Heart right ventricle (tissue), 16 donors: ENCODE data around the gene EVX2. TPM values are rescaled to one million over a fixed set of nuclear protein-coding genes. Genes with fewer than 3 reads are reported as not detected.

Source experiments
- ATAC-seq, 8 donors: fragments of 200-7000 bp; cut with Tn5 transposase; one replicate each; pipeline ENCODE4 v1.9.1; 2020; ENCODE audit warnings: mild to moderate bottlenecking in 8 of 8, moderate library complexity in 8 of 8, moderate number of reproducible peaks in 1 of 8
- DNase-seq, 2 donors: peaks; one replicate each; pipeline ENCODE4 v3.0.0-alpha.2; 2020
- H3K27ac ChIP-seq, 10 donors: fragments of 200-600 bp; sonication (generic) in 2 of 10; one replicate each; pipeline versions ENCODE4 v1.5.0 to v1.8.0; 2020 to 2022; ENCODE audit warnings: mild to moderate bottlenecking in 3 of 10
- H3K27me3 ChIP-seq, 7 donors: fragments of 200-600 bp; one replicate each; pipeline ENCODE4 v1.8.0; 2021 to 2022; ENCODE audit warnings: mild to moderate bottlenecking in 2 of 7
- H3K36me3 ChIP-seq, 9 donors: fragments of 200-600 bp; sonication (generic) in 1 of 9; one replicate each; pipeline versions ENCODE4 v1.5.0 to v1.8.0; 2020 to 2022; ENCODE audit warnings: mild to moderate bottlenecking in 2 of 9
- H3K4me1 ChIP-seq, 9 donors: fragments of 200-600 bp; sonication (generic) in 1 of 9; one replicate each; pipeline versions ENCODE4 v1.5.0 to v1.8.0; 2020 to 2022; ENCODE audit warnings: mild to moderate bottlenecking in 4 of 9
- H3K4me3 ChIP-seq, 10 donors: fragments of 200-600 bp; sonication (generic) in 2 of 10; one replicate each; pipeline versions ENCODE4 v1.5.0 to v1.8.0; 2020 to 2022; ENCODE audit warnings: mild to moderate bottlenecking in 7 of 10, moderate library complexity in 2 of 10
- H3K9me3 ChIP-seq, 11 donors: fragments of 200-600 bp in 10 of 11; sonication (generic) in 2 of 11; one replicate each; pipeline versions ENCODE4 v1.5.0 to v1.8.0; 2013 to 2022; ENCODE audit warnings: mild to moderate bottlenecking in 2 of 11, control low read depth in 1 of 11, moderate library complexity in 1 of 11
- CTCF ChIP-seq, 9 donors: fragments of 200-600 bp; sonication (generic) in 2 of 9; IDR thresholded peaks; one replicate each; pipeline versions ENCODE4 v1.5.0 to v1.8.0; 2021 to 2022; ENCODE audit warnings: antibody characterized with exemption in 9 of 9, mild to moderate bottlenecking in 5 of 9, moderate library complexity in 1 of 9
- WGBS, 2 donors: extraction: QIAGEN DNeasy Blood & Tissue Kit; methylation state at CpG; one replicate each; pipeline ENCODE4 v1.1.7; 2013; ENCODE audit warnings: inconsistent platforms in 1 of 2; 5-methylcytosine and 5-hydroxymethylcytosine counted together
- intact Hi-C, 10 donors: fragments of 100-400 bp; cut with DNase I; formaldehyde crosslinking; loops; one replicate each; pipeline versions ENCODE4 v1.11.1 to v1.14.2; 2022
- polyA plus RNA-seq, 2 donors: library from polyadenylated mRNA; stranded (reverse); fragments of 200-250 nt; gene quantifications; one replicate each; pipeline ENCODE4 v1.2.3, GENCODE V29; 2013
- total RNA-seq, 10 donors: library from RNA; stranded (reverse); fragmentation: NEBNext Ultra II Directional in 3 of 10; extraction: Animal tissue kit (Norgen Biotek cat#: 25700) in 3 of 10; gene quantifications; one replicate each; pipeline versions ENCODE4 v1.2.1 to v1.2.4, GENCODE V29; 2021 to 2023
- donor health status: Arrhythmogenic right ventricular cardiomyopathy.
- donor health status: ischemic (EF 13 %, LVEDD 7.1; RV severe dilation, severe dysfunction).
- donor health status: healthy with polysubstance abuse.
- donor health status: DM: no; HTN: yes; CAD: no.
- donor health status: DM: no; HTN: no; CAD: no.
- donor health status: ischemic (EF 25% LVEDD 6.9; RV normal size, moderate dysfunction).
- donor health status: ischemic (EF 25% LVEDD 5.7; RV mildly dilated, moderate dysfunction).
- donor health status: healthy.
- donor health status: DM: yes; HTN: yes; CAD: no.
- donor health status: Ischemic cardiomyopathy.
- donor health status: ischemic (EF 35%, LVEDD 5.7; RV mildly dilated, moderate dysfunction).
- donor health status: nonischemic (EF 11% LVEDD 7.7; RV severe dilation, severe dysfunction).
- donor health status: DM: yes; HTN: yes; CAD: no.
- donor health status: PGD.
- donor health status: ischemic (EF 29% LVEDD 5.4; RV normal size, mild dysfunction).
- donor health status: nonischemic (EF 23%, LVEDD 6.1; RV moderate dilation, normal function).

Gene EVX2
- total and polyA plus RNA-seq, 12 donors, result not detected

- TF ChIP-seq CTCF (IDR thresholded peaks at IDR 0.05), result no peak
- Histone ChIP-seq H3K27me3 (peaks cover 68 to 100% (median 100%) of the 10 kb centered on the region in 7 donors), H3K4me3 (no peak overlapping the region), H3K36me3 (no peaks in the 10 kb centered on the region), H3K27ac (no peak overlapping the region), H3K9me3 (no peaks in the 10 kb centered on the region), H3K4me1 (peaks cover 0 to 25% (median 20%) of the 10 kb centered on the region in 9 donors)
- 18 to 20% methylated on average over 5 of the region's 5 CpGs for WGBS, 2 donors
- ATAC-seq (no peak), DNase-seq (no peak)
- intact Hi-C loops, result loop anchor here in 1 of 10 donors (5.0 kb wide), 1 partner anchor 404 kb away; no protein-coding TSS in a partner anchor
Measured at GRCh38 chr2:176090862-176091261, 7.1 kb upstream of the EVX2 start.

DNA sequence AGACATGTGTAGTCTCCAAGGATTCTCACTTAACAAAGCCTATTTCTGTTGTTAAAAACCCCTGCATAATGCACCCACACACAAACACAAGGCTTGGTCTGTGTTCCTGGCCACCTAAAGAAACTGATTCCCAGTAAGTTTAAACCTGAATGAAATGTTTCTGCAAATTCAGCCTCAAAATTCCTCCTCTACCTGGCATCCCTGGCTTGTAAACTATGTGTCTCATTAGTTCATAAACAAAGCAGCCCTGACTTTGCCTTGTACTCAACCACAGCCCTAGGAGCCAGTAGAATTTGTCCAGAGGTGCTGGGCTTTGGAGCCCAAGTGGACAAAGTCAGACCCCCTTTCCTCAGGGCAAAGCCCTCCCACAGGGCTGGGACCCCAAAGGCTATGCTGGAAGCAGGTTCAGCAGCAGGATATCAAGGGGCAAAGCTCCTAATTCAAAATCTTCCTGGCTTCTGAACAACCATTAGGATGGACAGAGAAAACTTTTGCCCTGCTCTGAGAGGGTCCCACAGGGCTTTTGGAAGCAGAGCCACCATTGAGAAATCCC lies 6.2 kb upstream of the EVX2 start:
- H3K4me3 ChIP-seq, result no peak overlapping the region
- no peak overlapping the region for H3K27ac ChIP-seq
- DNase-seq (no peak), ATAC-seq (no peak)
- no peaks in the 10 kb centered on the region for H3K36me3 ChIP-seq
- no peak for TF ChIP-seq CTCF (IDR thresholded peaks at IDR 0.05)
- H3K9me3 ChIP-seq, result no peaks in the 10 kb centered on the region
- peaks cover 0 to 34% (median 29%) of the 10 kb centered on the region in 9 donors for H3K4me1 ChIP-seq
- intact Hi-C loops, result loop anchor here in 9 of 10 donors (2.0 to 5.0 kb wide), 5 partner anchors 399 to 778 kb away; no protein-coding TSS in a partner anchor
- H3K27me3 ChIP-seq, result peaks cover 68 to 100% (median 100%) of the 10 kb centered on the region in 7 donors

DNA sequence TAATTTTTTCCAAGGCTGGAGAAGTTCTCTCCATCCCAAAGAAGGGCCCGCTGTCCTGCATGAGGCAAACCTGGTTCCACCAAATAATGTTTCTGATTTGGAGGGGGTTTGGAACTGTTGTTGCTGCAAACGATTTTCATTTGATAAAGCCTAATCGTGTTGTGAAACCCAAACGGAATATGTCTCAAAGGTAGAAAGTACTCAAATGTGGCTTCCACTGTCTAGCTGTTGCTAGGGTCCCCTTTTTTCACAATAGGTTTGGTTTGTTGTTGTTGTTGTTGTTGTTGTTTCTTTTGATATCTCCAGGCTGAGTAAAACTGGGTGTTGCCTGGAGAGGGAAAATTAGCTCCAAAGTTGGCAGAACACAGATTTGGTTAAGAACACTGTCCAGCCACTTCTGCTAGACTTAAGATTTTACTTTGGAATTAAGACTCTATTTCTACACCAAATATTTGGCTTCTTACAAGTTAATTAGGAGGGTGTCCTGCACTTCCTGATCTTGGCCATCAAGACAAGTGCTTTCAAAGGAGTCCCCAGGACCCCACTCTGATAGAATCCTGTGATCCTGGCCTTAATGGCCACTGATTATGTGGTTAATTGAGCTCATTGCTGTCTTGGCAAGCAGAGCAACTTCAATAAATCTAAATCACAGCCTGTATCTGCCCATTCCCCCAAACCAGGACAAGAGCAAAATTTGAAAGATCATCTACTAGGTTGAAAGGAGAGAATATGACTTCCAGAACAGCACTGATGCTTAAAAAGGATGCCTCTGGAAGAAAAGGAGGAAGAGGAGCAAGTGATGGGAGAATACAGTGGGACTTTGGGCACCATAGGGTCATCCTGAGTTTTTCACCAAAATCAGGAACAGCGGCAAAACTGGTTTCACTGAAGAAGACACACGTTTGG lies 5.4 kb upstream of the EVX2 start:
- intact Hi-C loops, result loop anchor here in 8 of 10 donors (2.0 to 5.0 kb wide), 5 partner anchors 398 to 777 kb away; no protein-coding TSS in a partner anchor
- peaks cover 66 to 100% (median 100%) of the 10 kb centered on the region in 7 donors for H3K27me3 ChIP-seq
- WGBS, 2 donors, result 8 to 10% methylated on average over 6 of the region's 6 CpGs
- no peak for TF ChIP-seq CTCF (IDR thresholded peaks at IDR 0.05)
- ATAC-seq (no peak), DNase-seq (no peak)
- no peaks in the 10 kb centered on the region for H3K9me3 ChIP-seq
- no peak overlapping the region for H3K27ac ChIP-seq
- no peak overlapping the region for H3K4me3 ChIP-seq
- peaks cover 0 to 40% (median 31%) of the 10 kb centered on the region in 9 donors for H3K4me1 ChIP-seq
- H3K36me3 ChIP-seq, result no peaks in the 10 kb centered on the region
